ENCODE data around the gene SCARF2.

- TF ChIP-seq CTCF (IDR thresholded peaks at IDR 0.05): no peak
- TF ChIP-seq EP300 (IDR thresholded peaks at IDR 0.05): no peak
- no peak for TF ChIP-seq POLR2AphosphoS5 (IDR thresholded peaks at IDR 0.05)
- no peak for TF ChIP-seq POLR2A (IDR thresholded peaks at IDR 0.05)
These were observed 52.8 kb downstream of the SCARF2 start for GRCh38 chr22:20384865-20385264.
